Epithelial cell of esophagus (primary cell): ENCODE measurements around the gene CAPN14.

Experiments
- DNase-seq: peaks from one replicate; pipeline ENCODE4 v3.0.0; 2010; ENCODE audit warnings: low read depth
- H3K4me3 ChIP-seq: 2 replicates; pipeline ENCODE4 v1.5.1; 2011; ENCODE audit warnings: mild to moderate bottlenecking, low read length, control low read depth
- CTCF ChIP-seq: IDR thresholded peaks from 2 replicates; pipeline ENCODE4 v1.5.1; 2011; ENCODE audit warnings: low read depth, mild to moderate bottlenecking, low read length, control low read depth, inconsistent platforms; ENCODE audit not compliant: insufficient read depth; ENCODE audit errors: missing control alignments

CAPN14 gene

GRCh38 chr2:31236433-31237205 is 19.3 kb upstream of the CAPN14 start:
- TF ChIP-seq CTCF, result no peak
- H3K4me3 ChIP-seq, result no peak overlapping the region
- no peak for DNase-seq

- DNase-seq, result peak; percentile 58
- TF ChIP-seq CTCF, result no peak
- no peak overlapping the region for H3K4me3 ChIP-seq
Observed at GRCh38 chr2:31235504-31235902, 18.2 kb upstream of the CAPN14 start.

GRCh38 chr2:31234683-31235503 is 17.6 kb upstream of the CAPN14 start:
- TF ChIP-seq CTCF, result no peak
- no peak overlapping the region for H3K4me3 ChIP-seq
- DNase-seq, result no peak

- DNase-seq, result peak; percentile 84
- H3K4me3 ChIP-seq, result peak within 1 kb of the TSS; percentile 52
- peak; percentile 61 for TF ChIP-seq CTCF
Observed at GRCh38 chr2:31233741-31234682, 16.7 kb upstream of the CAPN14 start, which contains the start of gene EHD3. EHD3 (plus strand) TSS chr2:31234152; CDS start chr2:31234622, 470 bp downstream.

GRCh38 chr2:31233231-31233630 is 15.9 kb upstream of the CAPN14 start:
- no peak overlapping the region for H3K4me3 ChIP-seq
- peak; percentile 19 for DNase-seq

GRCh38 chr2:31232586-31232985 is 15.3 kb upstream of the CAPN14 start:
- no peak for TF ChIP-seq CTCF

More at GRCh38 chr2:31233231-31233630, 15.9 kb upstream of the CAPN14 start:
- no peak for TF ChIP-seq CTCF

More at GRCh38 chr2:31232586-31232985, 15.3 kb upstream of the CAPN14 start:
- no peak for DNase-seq
- no peak overlapping the region for H3K4me3 ChIP-seq
